SU-DHL-6 (cell line): ENCODE measurements around the gene TYW1B.
"Not testable (repeated sequence)": the region's sequence is repeated elsewhere in the genome, so short reads cannot be mapped to it uniquely, and the experiment has no call there.

Source experiments
- EZH2phosphoT487 ChIP-seq: fragments of 200-600 bp; sonication (generic), shearing (Covaris generic); conservative IDR thresholded peaks from 2 replicates; pipeline ENCODE4 v1.6.1; 2018; ENCODE audit warnings: mild to moderate bottlenecking, antibody characterized with exemption, low read length, moderate library complexity, mixed read lengths
- TF ChIP-seq, protein P1 (sequence below): fragments of 200-600 bp; sonication (generic); IDR thresholded peaks from one replicate; pipeline ENCODE4 v1.5.1; 2017; ENCODE audit warnings: antibody characterized with exemption, mild to moderate bottlenecking, low read length, moderate library complexity; ENCODE audit not compliant: insufficient read depth, poor library complexity, severe bottlenecking

DNA sequence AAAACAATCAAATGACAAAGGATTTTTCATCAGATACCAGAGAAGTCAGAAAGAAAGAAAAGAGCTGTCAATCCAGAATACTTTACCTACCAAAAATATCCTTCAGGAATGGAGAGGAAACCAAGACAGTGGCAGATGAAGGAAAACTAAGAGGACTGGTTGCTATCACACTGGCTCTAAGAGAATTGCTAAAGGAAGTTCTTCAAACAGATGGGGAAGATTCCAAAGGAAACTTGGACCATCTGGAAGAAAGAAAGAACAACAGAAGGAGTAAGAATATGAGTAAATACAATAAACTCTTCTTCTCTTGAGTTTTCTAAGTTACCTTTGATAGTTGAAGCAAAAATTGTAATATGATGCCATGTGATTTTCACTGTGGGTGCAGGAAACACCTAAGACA, 220.0 kb downstream of the TYW1B start:
- TF ChIP-seq, protein P1, sequence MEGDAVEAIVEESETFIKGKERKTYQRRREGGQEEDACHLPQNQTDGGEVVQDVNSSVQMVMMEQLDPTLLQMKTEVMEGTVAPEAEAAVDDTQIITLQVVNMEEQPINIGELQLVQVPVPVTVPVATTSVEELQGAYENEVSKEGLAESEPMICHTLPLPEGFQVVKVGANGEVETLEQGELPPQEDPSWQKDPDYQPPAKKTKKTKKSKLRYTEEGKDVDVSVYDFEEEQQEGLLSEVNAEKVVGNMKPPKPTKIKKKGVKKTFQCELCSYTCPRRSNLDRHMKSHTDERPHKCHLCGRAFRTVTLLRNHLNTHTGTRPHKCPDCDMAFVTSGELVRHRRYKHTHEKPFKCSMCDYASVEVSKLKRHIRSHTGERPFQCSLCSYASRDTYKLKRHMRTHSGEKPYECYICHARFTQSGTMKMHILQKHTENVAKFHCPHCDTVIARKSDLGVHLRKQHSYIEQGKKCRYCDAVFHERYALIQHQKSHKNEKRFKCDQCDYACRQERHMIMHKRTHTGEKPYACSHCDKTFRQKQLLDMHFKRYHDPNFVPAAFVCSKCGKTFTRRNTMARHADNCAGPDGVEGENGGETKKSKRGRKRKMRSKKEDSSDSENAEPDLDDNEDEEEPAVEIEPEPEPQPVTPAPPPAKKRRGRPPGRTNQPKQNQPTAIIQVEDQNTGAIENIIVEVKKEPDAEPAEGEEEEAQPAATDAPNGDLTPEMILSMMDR, result not testable (repeated sequence)
- TF ChIP-seq EZH2phosphoT487, result not testable (repeated sequence)
